ENCODE data around the gene EXOC3L4. TPM values are rescaled to one million over a fixed set of nuclear protein-coding genes. Genes with fewer than 3 reads are reported as not detected.

Gene EXOC3L4
- polyA plus RNA-seq, 1 donor from 2014 or later, result not detected

GRCh38 chr14:103105580-103106150 is 11.1 kb downstream of the EXOC3L4 start:
- Histone ChIP-seq H3F3A (ENCODE audit: insufficient read depth, low read length, poor library complexity, severe bottlenecking) (no peaks in the 10 kb centered on the region), H3K4me2 (ENCODE audit: low read length) (no peak overlapping the region), H3K27me3 (ENCODE audit: insufficient read depth, low read depth, low read length) (peaks cover 38% of the 10 kb centered on the region), H3K79me2 (replicated peaks; ENCODE audit: insufficient read depth, low read length) (no peaks in the 10 kb centered on the region), H3K9me3 (ENCODE audit: low read length) (no peaks in the 10 kb centered on the region), H3K9ac (ENCODE audit: low read length) (peak overlapping the region; percentile 8), H3K9me2 (ENCODE audit: insufficient read depth, low read length) (no peaks in the 10 kb centered on the region), H3K36me3 (ENCODE audit: insufficient read depth, low read length) (no peaks in the 10 kb centered on the region), H2AFZ (ENCODE audit: low read depth, low read length) (peak overlapping the region; percentile 17), H4K20me1 (ENCODE audit: insufficient read depth) (no peaks in the 10 kb centered on the region), H3K27ac (ENCODE audit: low read length) (no peak overlapping the region), H3K4me3 (ENCODE audit: low read length) (no peak overlapping the region)
- TF ChIP-seq REST (IDR thresholded peaks at IDR 0.05; ENCODE audit: borderline replicate concordance) (no peak), POLR2AphosphoS5 (IDR thresholded peaks at IDR 0.05) (no peak), TAF1 (IDR thresholded peaks at IDR 0.05; ENCODE audit: low read depth) (no peak), SMC3 (conservative IDR thresholded peaks at IDR 0.05; ENCODE audit: poor library complexity) (no peak), EZH2 (IDR thresholded peaks at IDR 0.05; ENCODE audit: borderline replicate concordance, insufficient read depth, low read length, poor library complexity, severe bottlenecking) (no peak), CTCF (IDR thresholded peaks at IDR 0.05; ENCODE audit: poor library complexity, severe bottlenecking) (no peak), EP300 (conservative IDR thresholded peaks at IDR 0.05; ENCODE audit: poor library complexity, severe bottlenecking) (no peak), RAD21 (conservative IDR thresholded peaks at IDR 0.05) (no peak), MXI1 (conservative IDR thresholded peaks at IDR 0.05; ENCODE audit: poor library complexity, severe bottlenecking) (no peak)

GRCh38 chr14:103107455-103107854 is 12.9 kb downstream of the EXOC3L4 start:
- Histone ChIP-seq H3K9ac (ENCODE audit: low read length) (no peak overlapping the region), H3K27me3 (ENCODE audit: insufficient read depth, low read depth, low read length) (peaks cover 26% of the 10 kb centered on the region)

More at GRCh38 chr14:103107455-103107854, 12.9 kb downstream of the EXOC3L4 start:
- H3K36me3 ChIP-seq (ENCODE audit: insufficient read depth, low read length), result no peaks in the 10 kb centered on the region
- no peak overlapping the region for H3K4me3 ChIP-seq (ENCODE audit: low read length)
- TF ChIP-seq POLR2AphosphoS5 (IDR thresholded peaks at IDR 0.05) (no peak), REST (IDR thresholded peaks at IDR 0.05; ENCODE audit: borderline replicate concordance) (no peak), RAD21 (conservative IDR thresholded peaks at IDR 0.05) (no peak), SMC3 (conservative IDR thresholded peaks at IDR 0.05; ENCODE audit: poor library complexity) (no peak), MXI1 (conservative IDR thresholded peaks at IDR 0.05; ENCODE audit: poor library complexity, severe bottlenecking) (no peak), CTCF (IDR thresholded peaks at IDR 0.05; ENCODE audit: poor library complexity, severe bottlenecking) (no peak), EZH2 (IDR thresholded peaks at IDR 0.05; ENCODE audit: borderline replicate concordance, insufficient read depth, low read length, poor library complexity, severe bottlenecking) (no peak), TAF1 (IDR thresholded peaks at IDR 0.05; ENCODE audit: low read depth) (no peak), EP300 (conservative IDR thresholded peaks at IDR 0.05; ENCODE audit: poor library complexity, severe bottlenecking) (no peak)
- H2AFZ ChIP-seq (ENCODE audit: low read depth, low read length), result no peak overlapping the region
- no peaks in the 10 kb centered on the region for H3F3A ChIP-seq (ENCODE audit: insufficient read depth, low read length, poor library complexity, severe bottlenecking)
- no peaks in the 10 kb centered on the region for H4K20me1 ChIP-seq (ENCODE audit: insufficient read depth)
- H3K4me2 ChIP-seq (ENCODE audit: low read length), result no peak overlapping the region
- no peaks in the 10 kb centered on the region for H3K9me2 ChIP-seq (ENCODE audit: insufficient read depth, low read length)
- H3K79me2 ChIP-seq (replicated peaks; ENCODE audit: insufficient read depth, low read length), result no peaks in the 10 kb centered on the region
- H3K27ac ChIP-seq (ENCODE audit: low read length), result no peak overlapping the region
- H3K9me3 ChIP-seq (ENCODE audit: low read length), result no peaks in the 10 kb centered on the region

Data from neural cell (in vitro differentiated cells).